ENCODE data around the gene PSTPIP1. TPM values are rescaled to one million over a fixed set of nuclear protein-coding genes. Genes with fewer than 3 reads are reported as not detected.

The PSTPIP1 gene
- total RNA-seq, 1 experiment from 2014 or later = 1.2 TPM

DNA sequence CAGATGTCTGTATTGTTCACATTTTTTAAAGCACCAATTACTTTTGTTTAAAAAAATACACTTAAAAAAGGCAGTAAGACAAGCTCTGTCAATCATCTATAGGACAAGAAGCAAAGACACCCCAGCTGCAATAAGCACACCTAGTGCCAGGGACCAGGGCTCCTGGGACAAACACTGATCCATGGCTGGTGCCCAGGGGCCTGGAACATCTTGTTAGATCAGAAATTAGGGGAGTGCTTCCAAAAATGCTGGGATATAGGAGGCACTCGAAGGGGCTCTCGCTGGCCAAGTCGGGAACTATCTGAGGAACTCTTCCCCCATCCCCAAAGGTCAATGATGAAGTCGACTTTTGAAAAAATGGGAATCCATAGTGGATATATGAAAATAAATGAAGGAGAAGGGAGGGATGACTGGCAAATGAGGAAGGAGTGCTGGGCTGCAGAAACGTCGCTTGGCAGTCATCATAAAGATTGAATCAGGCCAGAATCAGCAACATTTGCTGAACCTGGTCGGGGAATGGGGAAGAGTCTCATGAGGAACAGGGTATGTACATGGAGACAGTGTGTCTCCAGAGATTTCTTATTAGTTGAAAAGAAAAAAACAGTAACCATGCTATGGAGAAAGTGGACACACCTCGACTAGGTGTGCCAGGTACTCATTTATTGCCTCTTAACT lies 47.5 kb downstream of the PSTPIP1 start:
- POLR2A ChIA-PET = no interaction called here
- no peak overlapping the region for H3K4me3 Mint-ChIP-seq (ENCODE audit: unreplicated experiment)
- H3K27me3 Mint-ChIP-seq (ENCODE audit: insufficient read depth, unreplicated experiment) = no peaks in the 10 kb centered on the region
- H3K9me3 Mint-ChIP-seq (ENCODE audit: unreplicated experiment) = no peaks in the 10 kb centered on the region
- H3K4me1 Mint-ChIP-seq (ENCODE audit: insufficient read depth, unreplicated experiment) = no peaks in the 10 kb centered on the region
- H3K36me3 Mint-ChIP-seq (ENCODE audit: insufficient read depth, unreplicated experiment) = peaks cover 37% of the 10 kb centered on the region
- CTCF ChIA-PET = no interaction called here
- DNase-seq (ENCODE audit: unreplicated experiment) = no peak
- BruUV-seq (replicated peaks) = no TSS peak
- TF ChIP-seq, protein P1, sequence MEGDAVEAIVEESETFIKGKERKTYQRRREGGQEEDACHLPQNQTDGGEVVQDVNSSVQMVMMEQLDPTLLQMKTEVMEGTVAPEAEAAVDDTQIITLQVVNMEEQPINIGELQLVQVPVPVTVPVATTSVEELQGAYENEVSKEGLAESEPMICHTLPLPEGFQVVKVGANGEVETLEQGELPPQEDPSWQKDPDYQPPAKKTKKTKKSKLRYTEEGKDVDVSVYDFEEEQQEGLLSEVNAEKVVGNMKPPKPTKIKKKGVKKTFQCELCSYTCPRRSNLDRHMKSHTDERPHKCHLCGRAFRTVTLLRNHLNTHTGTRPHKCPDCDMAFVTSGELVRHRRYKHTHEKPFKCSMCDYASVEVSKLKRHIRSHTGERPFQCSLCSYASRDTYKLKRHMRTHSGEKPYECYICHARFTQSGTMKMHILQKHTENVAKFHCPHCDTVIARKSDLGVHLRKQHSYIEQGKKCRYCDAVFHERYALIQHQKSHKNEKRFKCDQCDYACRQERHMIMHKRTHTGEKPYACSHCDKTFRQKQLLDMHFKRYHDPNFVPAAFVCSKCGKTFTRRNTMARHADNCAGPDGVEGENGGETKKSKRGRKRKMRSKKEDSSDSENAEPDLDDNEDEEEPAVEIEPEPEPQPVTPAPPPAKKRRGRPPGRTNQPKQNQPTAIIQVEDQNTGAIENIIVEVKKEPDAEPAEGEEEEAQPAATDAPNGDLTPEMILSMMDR (IDR thresholded peaks at IDR 0.05; ENCODE audit: unreplicated experiment) = no peak
- intact Hi-C loops (cut with micrococcal nuclease) = no loop called here
- H3K27ac Mint-ChIP-seq (ENCODE audit: low read depth, unreplicated experiment) = no peak overlapping the region

DNA sequence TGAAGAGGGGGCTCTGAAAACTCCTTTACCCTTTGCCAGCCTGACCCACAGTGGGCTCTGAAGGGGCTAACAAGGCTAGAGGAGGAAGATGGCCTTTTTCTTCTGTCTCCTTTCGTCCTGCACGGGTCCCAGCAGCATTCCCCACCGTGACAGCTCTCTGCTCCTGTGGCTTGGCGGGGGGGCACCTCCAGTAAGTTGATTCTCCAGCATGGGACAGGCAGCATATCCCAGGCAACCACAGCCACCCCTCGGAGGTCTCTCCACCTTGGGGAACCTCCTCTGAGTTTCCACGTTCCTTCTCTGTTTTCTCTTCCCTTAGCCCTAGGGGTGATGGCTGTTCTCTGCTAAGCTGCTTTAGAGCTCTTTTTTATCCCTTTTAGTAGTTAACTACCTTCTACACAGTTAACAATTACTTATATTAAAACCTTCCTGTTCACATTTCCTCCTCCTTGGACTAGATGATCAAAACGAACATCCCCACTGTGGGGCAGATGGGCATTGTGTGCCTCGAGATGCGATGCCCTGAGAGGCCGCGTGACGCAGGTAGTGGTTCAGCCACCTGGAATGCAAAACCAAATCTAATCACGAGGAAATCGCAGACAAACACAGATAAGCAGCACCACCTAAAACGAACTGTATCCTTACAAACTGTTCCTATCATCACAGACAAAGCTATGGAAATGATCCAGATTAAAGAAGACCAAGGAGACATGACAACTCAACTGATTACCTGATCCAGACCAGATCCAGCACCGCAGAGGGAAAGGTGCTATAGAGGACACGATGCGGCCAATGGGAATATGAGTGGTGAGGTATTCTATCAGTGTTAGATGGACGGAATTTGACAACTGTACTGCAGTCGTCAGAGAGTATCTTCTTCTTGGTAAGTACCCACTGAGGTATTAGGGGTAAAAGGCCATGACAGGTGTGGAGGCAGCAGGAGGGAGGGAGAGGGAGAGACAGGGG lies 48.3 kb downstream of the PSTPIP1 start:
- no peaks in the 10 kb centered on the region for H3K9me3 Mint-ChIP-seq (ENCODE audit: unreplicated experiment)
- no peak for DNase-seq (ENCODE audit: unreplicated experiment)
- H3K27me3 Mint-ChIP-seq (ENCODE audit: insufficient read depth, unreplicated experiment) = no peaks in the 10 kb centered on the region
- intact Hi-C loops (cut with micrococcal nuclease) = no loop called here
- H3K4me3 Mint-ChIP-seq (ENCODE audit: unreplicated experiment) = no peak overlapping the region
- TF ChIP-seq, protein P1 (IDR thresholded peaks at IDR 0.05; ENCODE audit: unreplicated experiment) = no peak
- no peak overlapping the region for H3K27ac Mint-ChIP-seq (ENCODE audit: low read depth, unreplicated experiment)
- POLR2A ChIA-PET = interaction anchor here (0.6 to 2.2 kb wide), 2 partner anchors 18 to 26 kb away, joined by 5 read pairs; no protein-coding TSS in a partner anchor
- H3K4me1 Mint-ChIP-seq (ENCODE audit: insufficient read depth, unreplicated experiment) = no peaks in the 10 kb centered on the region
- no TSS peak for BruUV-seq (replicated peaks)
- CTCF ChIA-PET = no interaction called here
- H3K36me3 Mint-ChIP-seq (ENCODE audit: insufficient read depth, unreplicated experiment) = peaks cover 38% of the 10 kb centered on the region

DNA sequence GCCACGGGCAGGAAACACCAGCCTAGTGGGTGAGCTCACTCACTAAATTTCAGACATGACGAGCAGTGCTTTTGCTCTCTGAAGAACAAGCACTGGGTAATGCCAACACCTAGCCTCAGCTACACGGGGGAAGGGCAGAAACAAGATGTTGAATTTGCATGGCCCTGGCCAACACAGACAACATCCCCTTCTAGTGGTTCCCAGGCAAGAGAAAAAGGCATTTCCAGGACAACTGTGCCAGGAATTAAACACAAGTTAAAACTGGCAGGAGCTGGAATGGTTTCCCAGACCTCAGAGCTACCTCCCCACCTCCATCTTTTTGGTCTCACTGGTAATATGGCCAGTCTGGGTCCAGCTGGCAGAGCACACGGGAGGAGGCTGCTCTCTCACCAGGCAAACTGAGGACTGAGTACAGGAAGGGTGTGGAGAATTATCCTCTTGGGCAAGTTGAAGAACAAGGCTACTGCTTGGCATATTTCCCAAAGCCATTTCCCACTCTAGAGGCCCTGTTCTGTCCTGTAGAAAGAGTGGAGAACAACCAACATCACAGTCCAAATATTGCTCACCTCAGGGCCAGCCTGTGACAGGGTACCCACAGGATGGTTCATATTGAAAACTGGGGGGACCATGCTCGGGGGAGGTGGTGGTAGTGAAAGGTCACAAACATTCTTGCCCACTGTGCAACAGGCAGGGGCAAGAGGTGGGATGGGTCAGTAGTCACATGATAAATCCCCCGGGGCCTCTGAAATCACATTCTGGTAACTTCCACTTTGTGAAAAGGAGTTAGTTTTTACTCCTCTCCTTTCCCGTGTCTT lies 49.5 kb downstream of the PSTPIP1 start:
- TF ChIP-seq, protein P1 (IDR thresholded peaks at IDR 0.05; ENCODE audit: unreplicated experiment) = no peak
- BruUV-seq (replicated peaks) = no TSS peak
- Mint-ChIP-seq H3K27me3 (ENCODE audit: insufficient read depth, unreplicated experiment) (no peaks in the 10 kb centered on the region), H3K36me3 (ENCODE audit: insufficient read depth, unreplicated experiment) (peaks cover 49% of the 10 kb centered on the region), H3K27ac (ENCODE audit: low read depth, unreplicated experiment) (no peak overlapping the region), H3K9me3 (ENCODE audit: unreplicated experiment) (no peaks in the 10 kb centered on the region), H3K4me3 (ENCODE audit: unreplicated experiment) (no peak overlapping the region), H3K4me1 (ENCODE audit: insufficient read depth, unreplicated experiment) (no peaks in the 10 kb centered on the region)
- intact Hi-C loops (cut with micrococcal nuclease) = no loop called here
- CTCF ChIA-PET = interaction anchor here (2.5 kb wide), 1 partner anchor 16 kb away, joined by 9 read pairs; no protein-coding TSS in a partner anchor
- POLR2A ChIA-PET = interaction anchor here (0.7 to 2.2 kb wide), 2 partner anchors 17 to 27 kb away, joined by 3 to 5 read pairs; partner anchors contain the start of gene TSPAN3
- DNase-seq (ENCODE audit: unreplicated experiment) = no peak
